GM21529 (cell line): ENCODE data around the gene PHF13.
"Not testable (repeated sequence)": the region's sequence is repeated elsewhere in the genome, so short reads cannot be mapped to it uniquely, and the experiment has no call there.

Source experiments
- ATAC-seq: cut with Tn5 transposase; IDR thresholded peaks from one replicate; pipeline ENCODE4 v1.9.1; 2021; ENCODE audit not compliant: unreplicated experiment

The PHF13 gene

GRCh38 chr1:6586404-6586816 is 27.1 kb upstream of the PHF13 start:
- ATAC-seq, result no peak

GRCh38 chr1:6587261-6588005 is 26.1 kb upstream of the PHF13 start:
- no peak for ATAC-seq

GRCh38 chr1:6588128-6588892 is 25.2 kb upstream of the PHF13 start:
- no peak for ATAC-seq

- no peak for ATAC-seq
These were observed 24.5 kb upstream of the PHF13 start for GRCh38 chr1:6588893-6589520.

GRCh38 chr1:6590046-6590445 is 23.5 kb upstream of the PHF13 start:
- no peak for ATAC-seq

GRCh38 chr1:6591222-6591621 is 22.3 kb upstream of the PHF13 start:
- no peak for ATAC-seq

GRCh38 chr1:6591644-6592043 is 21.9 kb upstream of the PHF13 start:
- ATAC-seq, result no peak

- no peak for ATAC-seq
These were observed 21.1 kb upstream of the PHF13 start for GRCh38 chr1:6592441-6592840.

- no peak for ATAC-seq
These were observed 20.5 kb upstream of the PHF13 start for GRCh38 chr1:6592865-6593593.

- no peak for ATAC-seq
These were observed 19.7 kb upstream of the PHF13 start for GRCh38 chr1:6593810-6594209.

- no peak for ATAC-seq
These were observed 18.4 kb upstream of the PHF13 start for GRCh38 chr1:6594977-6595740.

GRCh38 chr1:6596351-6596750 is 17.2 kb upstream of the PHF13 start:
- no peak for ATAC-seq

- no peak for ATAC-seq
These were observed 16.4 kb upstream of the PHF13 start for GRCh38 chr1:6596886-6597776.

GRCh38 chr1:6597777-6598131 is 15.8 kb upstream of the PHF13 start:
- no peak for ATAC-seq

- no peak for ATAC-seq
These were observed 14.2 kb upstream of the PHF13 start for GRCh38 chr1:6599141-6599975.

- not testable (repeated sequence) for ATAC-seq
These were observed 13.5 kb upstream of the PHF13 start for GRCh38 chr1:6599991-6600390.

- peak; percentile 2 for ATAC-seq
These were observed 13.0 kb upstream of the PHF13 start for GRCh38 chr1:6600410-6601048.
